Sigmoid colon (tissue), 3 donors: ENCODE data around the gene RHEBL1.

Source experiments
- CTCF ChIP-seq, 4 experiments: fragments of 450-650 bp in 3 of 4; fragments of 200-600 bp in 1 of 4; IDR thresholded peaks; one replicate each; pipeline ENCODE4 v1.5.1; 2016 to 2019; ENCODE audit warnings: antibody characterized with exemption in 4 of 4, mild to moderate bottlenecking in 3 of 4, moderate library complexity in 2 of 4
- POLR2A ChIP-seq, 2 donors: fragments of 450-650 bp; IDR thresholded peaks; one replicate each; pipeline ENCODE4 v1.6.1; 2016; ENCODE audit warnings: antibody characterized with exemption in 2 of 2, mild to moderate bottlenecking in 2 of 2, moderate library complexity in 2 of 2

GRCh38 chr12:49023812-49024211 is 46.0 kb downstream of the RHEBL1 start:
- no peak for TF ChIP-seq CTCF (IDR thresholded peaks at IDR 0.05)
- TF ChIP-seq POLR2A (IDR thresholded peaks at IDR 0.05): no peak
